ENCODE measurements around the gene ACTL9. TPM values are rescaled to one million over a fixed set of nuclear protein-coding genes. Genes with fewer than 3 reads are reported as not detected.

ACTL9 gene
- total and polyA plus RNA-seq, 9 donors, result not detected

DNA sequence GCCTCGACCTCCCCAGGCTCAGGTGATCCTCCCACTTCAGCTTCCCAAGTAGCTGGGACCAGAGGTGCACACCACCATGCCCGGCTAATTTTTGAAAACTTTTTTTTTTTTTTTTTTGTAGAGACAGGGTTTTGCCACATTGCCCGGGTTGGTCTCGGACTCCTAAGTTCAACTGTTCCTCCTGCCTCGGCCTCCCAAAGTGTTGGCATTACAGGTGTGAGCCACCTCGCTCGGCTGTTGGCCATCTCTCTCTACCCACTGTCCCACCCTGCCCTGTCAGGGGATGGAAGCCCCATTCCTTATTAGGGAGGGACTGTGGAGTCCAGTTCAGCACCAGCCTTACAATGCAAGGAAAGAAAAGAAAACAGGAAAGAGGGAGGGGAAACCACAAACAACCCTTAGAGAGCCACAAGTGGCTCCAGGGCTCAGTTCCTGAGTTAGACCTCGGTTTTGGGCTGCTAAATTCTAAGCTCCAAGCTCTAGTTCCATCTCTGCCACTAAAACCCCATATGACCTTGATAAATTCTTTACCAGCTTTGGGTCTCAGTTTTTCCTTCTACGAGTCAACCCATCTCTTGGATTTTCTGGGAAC, 31.7 kb downstream of the ACTL9 start:
- no peaks in the 10 kb centered on the region for H3K9me3 ChIP-seq (replicated peaks; ENCODE audit: control insufficient read depth, low read depth, low read length)
- 29% methylated on average over 1 of the region's 9 CpGs for WGBS (ENCODE audit: insufficient coverage)
- no peaks in the 10 kb centered on the region for H3K36me3 ChIP-seq (ENCODE audit: control insufficient read depth, insufficient read depth, low read length)
- no peaks in the 10 kb centered on the region for H3K4me1 ChIP-seq (ENCODE audit: control insufficient read depth, insufficient read depth, low read length)
- H3K27me3 ChIP-seq (ENCODE audit: control insufficient read depth, insufficient read depth, low read length), result no peaks in the 10 kb centered on the region
- H3K4me3 ChIP-seq (ENCODE audit: low read length), result no peak overlapping the region
- no peak overlapping the region for H3K27ac ChIP-seq (ENCODE audit: low read length)
- no peak for DNase-seq

DNA sequence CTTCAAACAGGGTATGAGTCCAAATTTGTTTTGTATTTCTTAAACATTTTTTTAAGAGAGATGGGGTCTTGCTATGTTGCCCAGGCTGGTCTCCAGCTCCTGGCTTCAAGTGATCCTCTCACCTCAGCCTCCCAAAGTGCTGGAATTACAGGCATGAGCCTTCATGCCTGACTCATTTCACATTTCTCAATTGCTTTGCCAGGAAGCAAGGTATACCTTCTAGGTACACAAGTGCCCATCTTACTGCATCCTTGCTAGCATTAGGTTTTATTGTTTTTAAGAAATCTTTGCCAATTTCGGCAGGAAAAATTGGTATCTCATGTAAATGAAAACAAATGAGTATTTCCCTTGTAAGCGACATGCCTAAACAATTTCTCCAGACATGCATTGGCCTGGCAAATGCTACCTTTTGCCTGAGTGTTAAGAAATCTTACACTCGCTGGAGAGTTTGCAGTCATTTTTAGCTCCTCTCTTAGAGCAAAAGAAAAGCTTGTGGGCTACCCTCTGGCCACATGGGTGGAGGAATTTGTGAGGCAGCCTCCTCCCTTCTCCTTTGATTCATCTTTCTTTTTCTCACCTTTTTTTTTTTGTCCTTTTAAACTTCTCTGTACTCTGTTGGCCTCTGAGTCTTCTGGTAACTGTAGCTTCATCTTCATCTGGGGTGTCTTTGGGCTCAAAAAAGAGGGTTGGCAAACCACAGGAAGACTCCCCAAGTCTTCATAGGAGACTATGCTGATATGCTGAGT, 33.0 kb downstream of the ACTL9 start:
- H3K36me3 ChIP-seq (ENCODE audit: control insufficient read depth, insufficient read depth, low read length), result no peaks in the 10 kb centered on the region
- no peaks in the 10 kb centered on the region for H3K4me1 ChIP-seq (ENCODE audit: control insufficient read depth, insufficient read depth, low read length)
- H3K27ac ChIP-seq (ENCODE audit: low read length), result no peak overlapping the region
- no peaks in the 10 kb centered on the region for H3K9me3 ChIP-seq (replicated peaks; ENCODE audit: control insufficient read depth, low read depth, low read length)
- H3K4me3 ChIP-seq (ENCODE audit: low read length), result no peak overlapping the region
- 100% methylated on average over 1 of the region's 3 CpGs for WGBS (ENCODE audit: insufficient coverage)
- H3K27me3 ChIP-seq (ENCODE audit: control insufficient read depth, insufficient read depth, low read length), result no peaks in the 10 kb centered on the region
- no peak for DNase-seq

GRCh38 chr19:8664671-8665057, 33.9 kb downstream of the ACTL9 start:
- DNase-seq, result no peak
- Histone ChIP-seq H3K36me3 (ENCODE audit: control insufficient read depth, insufficient read depth, low read length) (no peaks in the 10 kb centered on the region), H3K4me1 (ENCODE audit: control insufficient read depth, insufficient read depth, low read length) (no peaks in the 10 kb centered on the region), H3K9me3 (replicated peaks; ENCODE audit: control insufficient read depth, low read depth, low read length) (no peaks in the 10 kb centered on the region), H3K27me3 (ENCODE audit: control insufficient read depth, insufficient read depth, low read length) (no peaks in the 10 kb centered on the region), H3K4me3 (ENCODE audit: low read length) (no peak overlapping the region), H3K27ac (ENCODE audit: low read length) (no peak overlapping the region)
- no CpG with 5 or more reads among the region's 4 CpGs for WGBS (ENCODE audit: insufficient coverage)

DNA sequence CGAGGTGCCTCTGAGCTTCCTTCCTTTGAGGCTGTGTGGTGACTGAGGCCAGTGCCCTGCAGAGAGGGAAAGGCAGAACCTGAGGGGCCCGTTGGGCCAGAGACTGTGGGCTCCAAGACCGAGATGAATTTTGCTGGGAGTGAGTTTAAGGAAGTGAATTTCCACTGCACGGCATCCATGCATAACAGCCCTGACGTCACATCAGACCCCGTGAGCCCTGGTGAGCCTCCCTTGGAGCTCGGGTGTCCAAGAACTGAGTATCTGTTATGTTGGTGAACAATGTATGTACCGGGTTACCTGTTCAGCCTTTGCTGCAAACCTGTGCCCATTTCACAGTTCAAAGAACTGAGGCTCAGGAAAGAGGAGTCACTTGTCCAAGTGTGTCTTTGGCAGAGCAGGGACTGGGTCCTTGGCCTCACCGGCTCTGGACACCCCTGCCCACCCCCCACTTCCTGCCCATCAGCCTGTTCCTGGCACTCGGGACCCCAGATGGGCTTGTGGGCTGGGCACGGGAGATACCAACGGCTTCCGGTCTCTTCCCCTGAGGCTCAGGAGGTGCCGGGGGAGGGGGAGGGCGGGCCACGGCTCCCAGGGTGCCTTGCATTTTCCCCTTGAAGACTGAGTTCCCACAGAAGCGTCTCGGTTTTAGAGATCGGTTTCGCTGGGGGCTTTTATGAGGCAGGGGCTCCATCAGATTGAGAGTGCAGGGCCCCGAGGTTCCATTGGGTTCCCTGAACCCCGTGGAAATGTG, 34.5 kb downstream of the ACTL9 start:
- Histone ChIP-seq H3K27me3 (ENCODE audit: control insufficient read depth, insufficient read depth, low read length) (no peaks in the 10 kb centered on the region), H3K4me3 (ENCODE audit: low read length) (no peak overlapping the region), H3K9me3 (replicated peaks; ENCODE audit: control insufficient read depth, low read depth, low read length) (no peaks in the 10 kb centered on the region), H3K27ac (ENCODE audit: low read length) (no peak overlapping the region), H3K4me1 (ENCODE audit: control insufficient read depth, insufficient read depth, low read length) (no peaks in the 10 kb centered on the region), H3K36me3 (ENCODE audit: control insufficient read depth, insufficient read depth, low read length) (no peaks in the 10 kb centered on the region)
- no peak for DNase-seq
- 41% methylated on average over 12 of the region's 22 CpGs for WGBS (ENCODE audit: insufficient coverage)

- 62% methylated on average over 3 of the region's 4 CpGs for WGBS (ENCODE audit: insufficient coverage)
- Histone ChIP-seq H3K4me1 (ENCODE audit: control insufficient read depth, insufficient read depth, low read length) (no peaks in the 10 kb centered on the region), H3K27ac (ENCODE audit: low read length) (no peak overlapping the region), H3K4me3 (ENCODE audit: low read length) (no peak overlapping the region), H3K27me3 (ENCODE audit: control insufficient read depth, insufficient read depth, low read length) (peaks cover 4% of the 10 kb centered on the region), H3K9me3 (replicated peaks; ENCODE audit: control insufficient read depth, low read depth, low read length) (no peaks in the 10 kb centered on the region), H3K36me3 (ENCODE audit: control insufficient read depth, insufficient read depth, low read length) (no peaks in the 10 kb centered on the region)
- DNase-seq, result no peak
Measured at GRCh38 chr19:8662263-8662662, 36.3 kb downstream of the ACTL9 start.

DNA sequence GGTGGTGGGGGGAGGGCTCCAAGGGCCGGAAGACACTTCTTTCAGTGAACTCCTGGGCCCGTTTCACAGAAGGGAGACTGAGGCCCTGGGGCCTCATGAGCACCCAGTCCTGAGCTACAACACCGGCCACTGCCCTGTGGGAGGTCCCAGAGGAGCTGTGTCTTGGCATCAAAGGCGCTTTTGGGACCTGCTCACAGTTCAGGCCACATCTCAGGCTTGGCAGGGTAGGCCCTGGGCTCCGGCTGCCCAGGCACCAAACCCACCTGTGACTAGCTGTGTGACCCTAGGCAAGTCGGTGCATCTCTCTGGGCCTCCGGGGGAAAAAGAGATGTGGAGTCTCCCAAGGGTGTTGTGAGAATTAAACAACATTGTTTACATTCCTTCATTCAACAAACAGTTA, 38.7 kb downstream of the ACTL9 start:
- 64% methylated on average over 4 of the region's 7 CpGs for WGBS (ENCODE audit: insufficient coverage)

DNA sequence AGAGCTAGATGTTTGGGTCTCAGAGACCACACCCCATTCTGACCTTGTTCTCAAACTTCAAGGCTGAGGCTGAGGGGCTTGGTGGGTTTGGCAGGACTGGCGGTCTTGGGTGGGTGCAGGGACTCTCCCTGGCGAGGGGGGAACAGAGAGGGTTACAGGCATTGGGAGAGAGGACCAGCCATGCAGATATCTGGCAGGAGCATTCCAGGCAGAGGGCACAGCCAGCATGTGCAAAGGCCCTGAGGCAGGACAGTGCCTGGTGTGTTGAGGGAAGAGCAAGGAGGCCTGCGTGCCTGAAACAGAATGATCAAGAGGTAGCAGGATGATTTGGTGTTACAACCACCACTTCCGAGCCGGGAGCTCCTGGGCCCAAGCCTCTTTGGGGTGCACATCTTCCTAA, 40.7 kb downstream of the ACTL9 start:
- no peaks in the 10 kb centered on the region for H3K9me3 ChIP-seq (replicated peaks; ENCODE audit: control insufficient read depth, low read depth, low read length)
- H3K36me3 ChIP-seq (ENCODE audit: control insufficient read depth, insufficient read depth, low read length), result no peaks in the 10 kb centered on the region
- no peak overlapping the region for H3K27ac ChIP-seq (ENCODE audit: low read length)
- 69% methylated on average over 3 of the region's 5 CpGs for WGBS (ENCODE audit: insufficient coverage)
- H3K4me3 ChIP-seq (ENCODE audit: low read length), result no peak overlapping the region
- peaks cover 4% of the 10 kb centered on the region for H3K4me1 ChIP-seq (ENCODE audit: control insufficient read depth, insufficient read depth, low read length)
- DNase-seq, result no peak
- peaks cover 6% of the 10 kb centered on the region for H3K27me3 ChIP-seq (ENCODE audit: control insufficient read depth, insufficient read depth, low read length)

More for the DNA sequence above, 38.7 kb downstream of the ACTL9 start:
- Histone ChIP-seq H3K9me3 (replicated peaks; ENCODE audit: control insufficient read depth, low read depth, low read length) (no peaks in the 10 kb centered on the region), H3K27me3 (ENCODE audit: control insufficient read depth, insufficient read depth, low read length) (peaks cover 4% of the 10 kb centered on the region), H3K4me3 (ENCODE audit: low read length) (no peak overlapping the region), H3K27ac (ENCODE audit: low read length) (no peak overlapping the region), H3K4me1 (ENCODE audit: control insufficient read depth, insufficient read depth, low read length) (peaks cover under 1% of the 10 kb centered on the region), H3K36me3 (ENCODE audit: control insufficient read depth, insufficient read depth, low read length) (no peaks in the 10 kb centered on the region)
- DNase-seq, result no peak

- WGBS (ENCODE audit: insufficient coverage), result 70% methylated on average over 12 of the region's 12 CpGs
- Histone ChIP-seq H3K9me3 (replicated peaks; ENCODE audit: control insufficient read depth, low read depth, low read length) (no peaks in the 10 kb centered on the region), H3K27ac (ENCODE audit: low read length) (no peak overlapping the region), H3K4me3 (ENCODE audit: low read length) (no peak overlapping the region), H3K27me3 (ENCODE audit: control insufficient read depth, insufficient read depth, low read length) (peaks cover 6% of the 10 kb centered on the region), H3K4me1 (ENCODE audit: control insufficient read depth, insufficient read depth, low read length) (peaks cover 4% of the 10 kb centered on the region), H3K36me3 (ENCODE audit: control insufficient read depth, insufficient read depth, low read length) (no peaks in the 10 kb centered on the region)
- DNase-seq, result no peak
Measured at GRCh38 chr19:8655340-8655709, 43.3 kb downstream of the ACTL9 start.

GRCh38 chr19:8654591-8655339, 43.8 kb downstream of the ACTL9 start:
- 3% methylated on average over 14 of the region's 15 CpGs for WGBS (ENCODE audit: insufficient coverage)
- Histone ChIP-seq H3K27me3 (ENCODE audit: control insufficient read depth, insufficient read depth, low read length) (peaks cover 6% of the 10 kb centered on the region), H3K27ac (ENCODE audit: low read length) (no peak overlapping the region), H3K4me1 (ENCODE audit: control insufficient read depth, insufficient read depth, low read length) (peaks cover 4% of the 10 kb centered on the region), H3K4me3 (ENCODE audit: low read length) (no peak overlapping the region), H3K9me3 (replicated peaks; ENCODE audit: control insufficient read depth, low read depth, low read length) (no peaks in the 10 kb centered on the region), H3K36me3 (ENCODE audit: control insufficient read depth, insufficient read depth, low read length) (no peaks in the 10 kb centered on the region)
- peak; percentile 41 for DNase-seq

DNA sequence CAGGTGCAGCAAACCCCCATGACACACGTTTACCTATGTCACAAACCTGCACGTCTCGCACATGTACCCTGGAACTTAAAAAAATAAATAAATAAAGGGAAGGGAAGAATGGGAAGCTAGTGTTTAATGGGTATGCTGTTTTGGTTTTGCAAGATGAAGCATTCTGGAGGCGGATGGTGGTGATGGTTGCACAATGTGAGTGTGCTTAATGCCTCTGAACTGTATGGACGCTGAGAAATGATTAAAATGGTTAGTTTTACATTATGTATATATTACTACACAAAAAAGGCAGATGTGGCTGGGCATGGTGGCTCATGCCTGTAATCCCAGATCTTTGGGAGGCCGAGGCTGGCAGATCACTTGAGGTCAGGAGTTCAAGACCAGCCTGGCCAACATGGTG, 50.4 kb downstream of the ACTL9 start:
- DNase-seq, result no peak
- Histone ChIP-seq H3K9me3 (replicated peaks; ENCODE audit: control insufficient read depth, low read depth, low read length) (no peaks in the 10 kb centered on the region), H3K4me1 (ENCODE audit: control insufficient read depth, insufficient read depth, low read length) (no peaks in the 10 kb centered on the region), H3K27me3 (ENCODE audit: control insufficient read depth, insufficient read depth, low read length) (no peaks in the 10 kb centered on the region), H3K36me3 (ENCODE audit: control insufficient read depth, insufficient read depth, low read length) (no peaks in the 10 kb centered on the region), H3K4me3 (ENCODE audit: low read length) (no peak overlapping the region), H3K27ac (ENCODE audit: low read length) (no peak overlapping the region)
- WGBS (ENCODE audit: insufficient coverage), result no CpG with 5 or more reads among the region's 6 CpGs

Data from muscle of leg (tissue), 11 donors.